ENCODE measurements around the gene ZFAND3. TPM values are rescaled to one million over a fixed set of nuclear protein-coding genes. Genes with fewer than 3 reads are reported as not detected.

ZFAND3 gene
- total RNA-seq, 1 experiment from 2014 or later = 47.2 TPM

DNA sequence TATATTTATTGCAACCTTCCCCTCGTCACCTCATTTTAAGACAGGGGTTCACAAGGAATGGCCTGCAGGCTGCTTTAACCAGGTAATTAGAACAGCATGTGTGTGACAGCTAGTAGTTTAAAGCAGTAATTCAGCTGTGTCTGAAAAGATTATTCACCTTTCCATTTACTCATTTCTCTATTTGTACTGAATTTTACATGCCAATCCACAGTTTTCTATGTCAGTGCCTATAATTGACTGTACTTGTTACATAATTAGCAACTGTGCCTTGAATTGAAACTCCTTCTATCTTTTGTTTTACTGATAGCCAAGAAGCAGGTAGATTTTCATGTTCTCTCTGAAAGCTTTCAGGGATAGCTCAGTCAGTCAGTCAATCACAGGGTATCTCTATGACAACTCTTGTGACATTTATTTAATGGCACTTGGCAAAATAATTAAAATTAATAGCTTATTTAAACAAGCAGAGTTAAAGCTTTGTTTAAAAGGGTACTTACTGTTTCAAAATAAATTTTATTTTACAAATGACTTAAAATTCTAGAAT lies 214.0 kb downstream of the ZFAND3 start:
- POLR2A ChIA-PET = no interaction called here
- no peaks in the 10 kb centered on the region for H3K36me3 ChIP-seq (ENCODE audit: control insufficient read depth in 1 of 2, insufficient read depth in 2 of 2, low read length in 2 of 2)
- ATAC-seq (no peak), DNase-seq (ENCODE audit: low read depth, low spot score) (no peak)
- H3K79me2 ChIP-seq (ENCODE audit: insufficient read depth, low read length) = peaks cover 30% of the 10 kb centered on the region
- no peaks in the 10 kb centered on the region for H3K27me3 ChIP-seq (ENCODE audit: insufficient read depth, low read length)
- no peak overlapping the region for H3K9ac ChIP-seq (ENCODE audit: low read length)
- RAD21 ChIA-PET (ENCODE audit: low non-redundant PET in 1 of 2, low total read pairs in 2 of 2, uncharacterized antibody in 2 of 2, unreplicated experiment in 2 of 2) = no interaction called here
- H3K9me3 ChIP-seq (ENCODE audit: control insufficient read depth in 1 of 2, insufficient read depth in 1 of 2, low read depth in 1 of 2, low read length in 2 of 2) = no peaks in the 10 kb centered on the region
- H3K4me2 ChIP-seq (ENCODE audit: low read length) = no peak overlapping the region
- TF ChIP-seq FOSL1 (IDR thresholded peaks at IDR 0.05; ENCODE audit: low read depth) (no peak), CEBPB (IDR thresholded peaks at IDR 0.05; ENCODE audit: low read depth) (no peak)
- 0 out of 2 replicates have a peak, but pooled peaks cover 3% of the 10 kb centered on the region for H4K20me1 ChIP-seq (ENCODE audit: insufficient read depth)
- no peak overlapping the region for H3K4me3 ChIP-seq (replicated peaks in 1 of 2; ENCODE audit: low read depth in 1 of 2, low read length in 2 of 2)
- H3K9me2 ChIP-seq (ENCODE audit: insufficient read depth) = no peaks in the 10 kb centered on the region
- no TSS peak for BruUV-seq (replicated peaks)
- no peak overlapping the region for H2AFZ ChIP-seq (ENCODE audit: low read depth, low read length, poor library complexity, severe bottlenecking)
- intact Hi-C loops (cut with micrococcal nuclease) = loop anchor here (5.0 kb wide), 1 partner anchor 539 kb away; no protein-coding TSS in a partner anchor
- H3K27ac ChIP-seq (ENCODE audit: low read depth, low read length) = no peak overlapping the region
- CTCF ChIA-PET = interaction anchor here (0.5 to 2.5 kb wide), 7 partner anchors 9 to 537 kb away, joined by 3 to 22 read pairs (median 4); no protein-coding TSS in a partner anchor
- no peaks in the 10 kb centered on the region for H3K4me1 ChIP-seq (ENCODE audit: control insufficient read depth in 1 of 2, insufficient read depth in 2 of 2, low read length in 2 of 2)

DNA sequence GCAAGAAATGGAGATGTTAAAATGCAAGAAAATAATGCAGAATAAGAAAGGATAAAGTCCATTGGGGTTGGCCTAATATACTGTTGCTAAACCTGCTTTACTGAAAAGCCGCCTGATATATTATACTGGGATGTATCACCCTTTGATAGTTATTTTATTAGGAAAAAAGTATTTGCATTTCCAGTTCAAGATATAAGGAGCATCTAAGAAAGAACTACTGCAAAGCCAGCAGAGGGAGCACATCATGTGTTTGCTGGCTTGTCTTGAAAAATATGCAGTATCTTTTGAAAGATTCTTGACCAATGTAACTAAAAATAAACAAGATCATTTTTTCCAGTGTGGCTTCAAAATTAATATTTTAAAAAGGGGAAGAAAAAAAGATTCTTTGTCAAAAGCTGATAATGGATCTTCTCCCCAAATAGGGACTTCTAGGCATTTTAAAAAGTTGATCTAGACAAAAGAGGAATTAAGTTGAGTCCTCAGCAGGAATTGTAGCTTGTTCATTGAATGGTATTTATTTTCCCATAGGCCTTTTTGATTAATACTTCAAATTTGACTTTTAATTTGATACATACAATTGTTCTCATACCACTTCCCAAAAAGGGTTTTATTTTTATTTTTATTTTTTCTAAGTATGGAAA lies 214.9 kb downstream of the ZFAND3 start:
- ChIA-PET POLR2A (no interaction called here), RAD21 (ENCODE audit: low non-redundant PET in 1 of 2, low total read pairs in 2 of 2, uncharacterized antibody in 2 of 2, unreplicated experiment in 2 of 2) (no interaction called here), CTCF (interaction anchor here (0.5 to 2.5 kb wide), 7 partner anchors 8 to 536 kb away, joined by 3 to 22 read pairs (median 4); no protein-coding TSS in a partner anchor)
- Histone ChIP-seq H3K4me1 (ENCODE audit: control insufficient read depth in 1 of 2, insufficient read depth in 2 of 2, low read length in 2 of 2) (no peaks in the 10 kb centered on the region), H3K27ac (ENCODE audit: low read depth, low read length) (no peak overlapping the region), H3K79me2 (ENCODE audit: insufficient read depth, low read length) (peaks cover 29% of the 10 kb centered on the region), H3K36me3 (ENCODE audit: control insufficient read depth in 1 of 2, insufficient read depth in 2 of 2, low read length in 2 of 2) (no peaks in the 10 kb centered on the region), H3K9me3 (ENCODE audit: control insufficient read depth in 1 of 2, insufficient read depth in 1 of 2, low read depth in 1 of 2, low read length in 2 of 2) (no peaks in the 10 kb centered on the region), H3K9me2 (ENCODE audit: insufficient read depth) (no peaks in the 10 kb centered on the region), H3K27me3 (ENCODE audit: insufficient read depth, low read length) (no peaks in the 10 kb centered on the region), H3K4me3 (replicated peaks in 1 of 2; ENCODE audit: low read depth in 1 of 2, low read length in 2 of 2) (no peak overlapping the region), H4K20me1 (ENCODE audit: insufficient read depth) (no peaks in the 10 kb centered on the region), H3K4me2 (ENCODE audit: low read length) (no peak overlapping the region), H3K9ac (ENCODE audit: low read length) (no peak overlapping the region), H2AFZ (ENCODE audit: low read depth, low read length, poor library complexity, severe bottlenecking) (no peak overlapping the region)
- BruUV-seq (replicated peaks) = no TSS peak
- TF ChIP-seq, protein P1, sequence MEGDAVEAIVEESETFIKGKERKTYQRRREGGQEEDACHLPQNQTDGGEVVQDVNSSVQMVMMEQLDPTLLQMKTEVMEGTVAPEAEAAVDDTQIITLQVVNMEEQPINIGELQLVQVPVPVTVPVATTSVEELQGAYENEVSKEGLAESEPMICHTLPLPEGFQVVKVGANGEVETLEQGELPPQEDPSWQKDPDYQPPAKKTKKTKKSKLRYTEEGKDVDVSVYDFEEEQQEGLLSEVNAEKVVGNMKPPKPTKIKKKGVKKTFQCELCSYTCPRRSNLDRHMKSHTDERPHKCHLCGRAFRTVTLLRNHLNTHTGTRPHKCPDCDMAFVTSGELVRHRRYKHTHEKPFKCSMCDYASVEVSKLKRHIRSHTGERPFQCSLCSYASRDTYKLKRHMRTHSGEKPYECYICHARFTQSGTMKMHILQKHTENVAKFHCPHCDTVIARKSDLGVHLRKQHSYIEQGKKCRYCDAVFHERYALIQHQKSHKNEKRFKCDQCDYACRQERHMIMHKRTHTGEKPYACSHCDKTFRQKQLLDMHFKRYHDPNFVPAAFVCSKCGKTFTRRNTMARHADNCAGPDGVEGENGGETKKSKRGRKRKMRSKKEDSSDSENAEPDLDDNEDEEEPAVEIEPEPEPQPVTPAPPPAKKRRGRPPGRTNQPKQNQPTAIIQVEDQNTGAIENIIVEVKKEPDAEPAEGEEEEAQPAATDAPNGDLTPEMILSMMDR (IDR thresholded peaks at IDR 0.05 in 2 of 3, conservative IDR thresholded peaks at IDR 0.05 in 1 of 3; ENCODE audit: borderline replicate concordance in 1 of 3, insufficient read depth in 1 of 3, low read depth in 2 of 3, low read length in 2 of 3) = peak; percentile 39 to 69 (median 61); a peak in 5 of 6 replicates
- TF ChIP-seq ZFX (IDR thresholded peaks at IDR 0.05) (no peak), TCF7L2 (IDR thresholded peaks at IDR 0.05; ENCODE audit: borderline replicate concordance, extremely low read depth, insufficient read depth, insufficient read length) (no peak), RAD21 (IDR thresholded peaks at IDR 0.05; ENCODE audit: low read depth) (peak; percentile 55)
- ATAC-seq (no peak; the same call in 1 of the 2 replicates), DNase-seq (ENCODE audit: low read depth, low spot score) (peak; percentile 23)
- intact Hi-C loops (cut with micrococcal nuclease) = loop anchor here (2.0 to 5.0 kb wide), 2 partner anchors 460 to 538 kb away; no protein-coding TSS in a partner anchor
